ENCODE data around the gene PKP3.

PKP3 gene

GRCh38 chr11:447923-448731 lies 54.1 kb downstream of the PKP3 start:
- peak; percentile 100 for DNase-seq

DNA sequence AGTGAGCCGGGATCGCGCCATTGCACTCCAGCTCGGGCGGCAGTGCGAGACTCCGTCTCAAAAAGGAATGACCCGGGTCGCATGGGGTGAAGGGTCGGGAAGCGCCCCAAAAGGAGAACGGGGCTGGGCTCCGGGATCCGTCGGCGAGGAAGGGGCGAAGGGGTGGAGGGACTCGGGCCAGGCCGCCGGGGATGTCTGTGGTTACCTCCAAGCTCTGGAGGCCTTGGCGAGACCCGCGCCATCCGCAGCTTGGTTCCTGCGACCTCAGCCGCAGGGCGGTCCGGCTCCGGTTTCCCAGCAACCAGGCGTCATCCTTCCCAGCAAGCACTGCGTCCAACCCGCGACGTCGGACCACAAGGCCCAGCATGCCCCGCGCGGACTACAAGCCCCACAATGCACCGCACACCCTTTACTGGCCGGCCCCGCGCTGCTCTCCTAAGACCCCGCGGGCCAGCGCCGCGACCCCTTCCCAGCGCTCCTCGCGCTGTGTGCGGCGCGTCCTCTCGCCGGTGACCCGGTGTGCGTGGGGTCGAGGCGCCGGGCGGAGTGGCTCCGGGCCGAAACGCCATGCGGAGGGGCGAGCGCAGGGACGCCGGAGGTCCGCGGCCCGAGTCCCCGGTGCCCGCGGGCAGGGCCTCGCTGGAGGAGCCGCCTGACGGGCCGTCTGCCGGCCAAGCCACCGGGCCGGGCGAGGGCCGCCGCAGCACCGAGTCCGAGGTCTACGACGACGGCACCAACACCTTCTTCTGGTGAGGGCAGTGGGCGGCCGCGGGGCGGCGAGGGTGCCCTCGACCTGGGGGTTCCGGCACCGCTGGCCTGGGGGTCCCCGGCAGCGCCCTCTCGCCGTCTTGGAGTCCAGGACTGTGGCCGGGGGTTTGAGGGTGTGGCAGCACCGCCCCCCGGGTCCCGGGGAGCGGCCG lies 56.1 kb downstream of the PKP3 start, which contains the start of gene PTDSS2:
Gene PTDSS2, plus strand, starts transcription at position 391 of the 920 bp plus-strand sequence. Its CDS starts 177 bp downstream, at position 568.
- peak; percentile 99 for DNase-seq

DNA sequence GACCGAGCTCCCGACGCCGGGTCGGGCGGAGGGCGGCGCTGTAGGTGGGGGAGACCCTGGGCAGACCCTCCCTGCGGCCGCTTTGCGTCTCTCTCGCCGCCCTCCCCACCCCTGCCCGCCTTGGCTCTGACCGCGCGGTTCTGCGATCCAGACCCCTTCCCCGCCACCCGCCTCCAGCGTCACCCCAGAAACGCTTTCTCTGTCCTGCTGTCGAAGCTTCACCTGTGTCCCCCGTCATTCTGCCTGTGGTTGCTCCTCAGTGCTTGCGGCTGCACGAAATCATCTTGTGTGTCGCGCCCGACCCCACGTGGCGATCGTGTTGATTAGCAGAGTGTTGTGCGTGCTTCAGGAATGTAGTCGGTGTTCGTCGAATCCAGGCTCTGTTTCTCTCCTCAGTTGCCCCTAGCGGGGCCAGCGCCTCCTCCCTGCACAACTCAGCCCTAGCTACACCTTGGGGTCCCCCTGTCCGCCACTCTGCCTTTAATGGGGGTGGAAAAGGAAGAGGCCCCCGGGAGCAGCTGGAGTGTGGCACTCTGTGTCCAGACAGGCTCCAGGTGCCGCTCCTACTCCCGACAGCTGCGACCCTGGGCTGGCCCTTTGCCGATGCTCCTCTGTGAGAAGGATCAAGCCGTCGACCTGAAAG lies 56.9 kb downstream of the PKP3 start:
- peak; percentile 90 for DNase-seq

GRCh38 chr11:451738-452137 lies 57.7 kb downstream of the PKP3 start:
- no peak for DNase-seq

GRCh38 chr11:452203-452744 lies 58.3 kb downstream of the PKP3 start:
- no peak for DNase-seq

DNA sequence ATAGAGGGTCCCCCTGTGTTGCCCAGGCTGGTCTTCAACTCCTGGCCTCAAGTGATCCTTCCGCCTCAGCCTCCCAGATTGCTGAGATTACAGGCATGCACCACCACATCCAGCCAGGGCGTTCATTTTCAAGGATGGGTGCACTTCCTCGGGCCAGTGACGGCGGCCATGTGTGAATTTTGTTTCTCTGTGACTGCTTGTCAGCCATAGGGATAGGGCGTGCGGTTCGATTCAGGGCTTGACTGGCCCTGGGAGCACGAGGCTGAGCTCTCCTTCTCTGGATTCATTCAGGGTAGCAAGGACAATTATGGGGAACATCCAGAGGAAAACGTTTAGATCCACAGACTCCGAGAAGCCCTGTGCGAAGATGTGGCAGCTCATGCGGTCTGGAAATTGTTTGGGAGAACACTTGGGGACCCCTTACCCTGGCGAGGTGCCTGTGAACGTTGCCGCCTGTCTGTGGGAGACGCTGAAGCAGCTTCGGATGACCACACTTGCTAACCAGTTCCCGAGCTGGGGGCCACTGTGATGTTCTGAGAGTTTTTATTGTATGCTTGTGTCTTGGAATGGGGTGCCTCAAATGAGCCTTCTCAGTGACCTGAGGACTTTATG lies 59.0 kb downstream of the PKP3 start:
- no peak for DNase-seq

DNA sequence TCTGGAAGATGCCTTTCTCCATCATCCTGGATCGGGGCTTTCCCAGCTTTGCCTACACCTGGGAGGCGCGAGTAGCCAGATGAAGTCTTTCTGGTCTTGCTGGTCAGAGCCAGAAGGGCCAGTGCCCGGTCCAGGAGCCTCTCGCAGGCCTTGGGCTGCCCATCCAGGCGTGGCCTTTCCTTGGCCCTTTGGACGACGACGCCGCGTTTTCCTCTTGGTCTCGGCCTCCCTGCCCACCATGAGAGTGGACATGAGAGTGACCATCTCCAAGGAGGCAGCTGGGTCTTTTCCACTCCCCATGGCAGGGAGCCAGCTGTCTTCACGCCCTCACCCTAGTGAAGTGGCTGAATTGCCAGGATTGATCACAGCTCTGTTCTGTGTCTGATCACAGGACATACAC lies 59.6 kb downstream of the PKP3 start:
- DNase-seq: no peak

DNA sequence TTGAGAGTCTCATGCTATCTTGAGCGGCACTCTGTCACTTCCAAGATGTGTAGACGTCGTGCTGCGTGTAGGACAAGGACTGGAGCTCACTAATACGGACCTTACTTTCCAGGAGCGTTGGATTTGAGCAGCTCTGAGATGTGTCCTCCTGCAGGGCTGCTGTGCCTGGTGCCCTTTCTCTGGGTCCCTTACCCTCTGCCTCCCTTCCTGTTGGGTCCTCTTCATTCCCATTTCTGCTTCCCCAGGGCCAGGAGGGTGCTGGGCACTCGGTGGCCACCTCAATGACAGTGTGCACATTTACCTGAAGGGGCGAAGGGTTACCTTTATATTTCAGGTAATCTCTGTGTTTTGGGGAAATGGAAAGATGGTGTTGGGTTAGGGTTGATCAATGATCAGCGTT lies 60.0 kb downstream of the PKP3 start:
- DNase-seq: no peak
